K562 (cell line): Measurements from ENCODE around the gene TSEN54. TPM values are rescaled to one million over a fixed set of nuclear protein-coding genes. Genes with fewer than 3 reads are reported as not detected.

Experiments used
- ARHGAP35 ChIP-seq: fragments of 450-650 bp; IDR thresholded peaks from 2 replicates; pipeline ENCODE4 v1.6.1; 2018; ENCODE audit not compliant: partially characterized antibody
- GMEB1 ChIP-seq: fragments of 250-450 bp; sonication (Bioruptor Pico); IDR thresholded peaks from 2 replicates; pipeline ENCODE4 v1.4.0; 2020; ENCODE audit warnings: mild to moderate bottlenecking
- KDM2B ChIP-seq: fragments of 250-450 bp; sonication (Bioruptor Pico); IDR thresholded peaks from 2 replicates; pipeline ENCODE4 v1.8.0; 2021; ENCODE audit warnings: mild to moderate bottlenecking, moderate library complexity
- KDM5B ChIP-seq: fragments of 200-600 bp; sonication (generic); IDR thresholded peaks from 2 replicates; pipeline ENCODE4 v1.6.1; 2012; ENCODE audit warnings: low read depth, mild to moderate bottlenecking, moderate library complexity, low read length, control low read depth, inconsistent platforms; ENCODE audit not compliant: insufficient replicate concordance
- RERE ChIP-seq: sonication (generic); formaldehyde crosslinking; IDR thresholded peaks from 2 replicates; pipeline ENCODE4 v1.8.0; 2023; ENCODE audit warnings: missing genetic modification reagents, mild to moderate bottlenecking, borderline replicate concordance
- SMAD4 ChIP-seq: fragments of 250-450 bp; sonication (Bioruptor Pico); conservative IDR thresholded peaks from 2 replicates; pipeline ENCODE4 v1.8.0; 2021; ENCODE audit warnings: inconsistent platforms, mild to moderate bottlenecking, moderate library complexity
- YY1 ChIP-seq, 3 experiments: IDR thresholded peaks; 2 replicates each; pipeline ENCODE4 v1.6.1; 2011; ENCODE audit warnings: low read length in 2 of 3, mild to moderate bottlenecking in 2 of 3, moderate library complexity in 2 of 3, borderline replicate concordance in 1 of 3, control low read depth in 1 of 3, low read depth in 1 of 3; ENCODE audit not compliant: insufficient read depth in 3 of 3, insufficient replicate concordance in 2 of 3, control insufficient read depth in 1 of 3, insufficient read length in 1 of 3; ENCODE audit errors: extremely low read depth in 1 of 3
- ZFP1 ChIP-seq: fragments of 450-650 bp; formaldehyde crosslinking; IDR thresholded peaks from 2 replicates; pipeline ENCODE4 v1.4.0; 2020; ENCODE audit warnings: mild to moderate bottlenecking, mixed read lengths
- ZNF592 ChIP-seq: fragments of 450-650 bp; IDR thresholded peaks from 2 replicates; pipeline ENCODE4 v1.6.1; 2017; ENCODE audit warnings: antibody characterized with exemption, mild to moderate bottlenecking
- polyA plus RNA-seq, 8 experiments: library from polyadenylated mRNA; depleted of rRNA in 4 of 8; stranded (reverse) in 5 of 8; unstranded in 3 of 8; fragments of >200 nt; fragmentation: Nextera tagmentation in 2 of 8; fragmentation: Illumina TruSeq in 1 of 8; extraction: Ambion mirVana in 2 of 8; extraction: Trizol in 1 of 8; gene quantifications; 2 replicates each; pipeline versions ENCODE4 v1.2.1 to v1.2.3, GENCODE V29; 2011 to 2014; ENCODE audit warnings: inconsistent platforms in 1 of 8, missing spikeins in 1 of 8
- total RNA-seq, 7 experiments: library from RNA; depleted of rRNA in 6 of 7; stranded (reverse); fragments of >200 nt in 6 of 7; fragmentation: Illumina TruSeq in 2 of 7; extraction: Trizol in 2 of 7; gene quantifications; 2 replicates each; pipeline versions ENCODE4 v1.2.1 to v1.2.3, GENCODE V29; 2011 to 2021; ENCODE audit warnings: low replicate concordance in 1 of 7

TSEN54 gene
- total and polyA plus RNA-seq, 9 of the 15 experiments (the other 6 are each of a cell fraction or from before 2014, with no cell fraction given), result 5.9 to 64.3 (median 48.9) TPM

GRCh38 chr17:75524970-75525805 is 8.9 kb downstream of the TSEN54 start, which contains the start of gene LLGL2 (continued):
- TF ChIP-seq RERE (CRISPR knock-in tag) (no peak), ZNF592 (no peak), GMEB1 (0 out of 2 replicates have a peak, but pooled peaks have one; percentile 32), ZFP1 (no peak), SMAD4 (CRISPR knock-in tag) (peak; percentile 72), KDM2B (CRISPR knock-in tag) (peak; percentile 56; the same call in 1 of the 2 replicates), YY1 (IDR thresholded peaks at IDR 0.05; ENCODE audit: borderline replicate concordance in 1 of 3, control insufficient read depth in 1 of 3, extremely low read depth in 1 of 3, insufficient read depth in 3 of 3, insufficient read length in 1 of 3, insufficient replicate concordance in 2 of 3, low read depth in 1 of 3, low read length in 2 of 3) (peak in 2 of 3 experiments; percentile 24 to 57), ARHGAP35 (no peak), KDM5B (peak; percentile 12)
